ENCODE results near the gene C2orf68.

The C2orf68 gene

DNA sequence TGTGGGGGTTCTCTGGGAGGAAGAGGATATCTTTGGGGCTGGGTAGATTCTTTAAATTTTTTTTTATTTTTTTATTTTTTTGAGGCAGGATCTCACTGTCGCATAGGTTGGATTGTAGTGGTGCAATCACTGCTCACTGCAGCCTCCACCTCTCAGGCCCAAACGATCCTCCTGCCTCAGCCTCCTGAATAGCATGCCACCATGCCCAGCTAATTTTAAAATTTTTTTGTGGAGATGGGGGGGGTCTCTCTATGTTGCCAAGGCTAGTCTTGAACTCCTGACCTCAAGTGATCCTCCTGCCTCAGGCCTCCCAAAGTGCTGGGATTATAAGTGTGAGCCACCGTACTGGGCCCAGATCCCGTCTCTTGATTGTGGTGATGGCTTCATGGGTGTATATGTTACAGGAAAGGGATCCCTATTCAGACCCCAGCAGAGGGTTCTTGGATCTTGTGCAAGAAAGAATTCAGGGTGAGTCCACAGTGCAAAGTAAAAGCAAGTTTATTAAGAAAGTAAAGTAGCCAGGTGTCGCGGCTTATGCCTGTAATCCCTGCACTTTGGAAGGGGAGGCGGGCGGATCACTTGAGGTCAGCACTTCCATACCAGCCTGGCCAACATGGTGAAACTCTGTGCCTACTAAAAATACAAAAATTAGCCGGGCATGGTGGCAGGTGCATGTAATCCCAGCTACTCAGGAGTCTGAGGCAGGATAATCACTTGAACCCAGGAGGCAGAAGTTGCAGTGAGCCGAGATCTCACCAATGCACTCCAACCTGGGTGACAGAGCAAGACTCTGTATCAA lies 2.0 kb upstream of the C2orf68 start:
- no peak overlapping the region for H3K4me3 ChIP-seq (ENCODE audit: low read depth, low read length)
- H3K9me3 ChIP-seq (ENCODE audit: control insufficient read depth, insufficient read depth, low read depth, low read length): no peaks in the 10 kb centered on the region
- peaks cover 12 to 24% of the 10 kb centered on the region in 2 experiments; a peak in 2 of 3 replicates for H3K36me3 ChIP-seq (ENCODE audit: control insufficient read depth in 2 of 2, insufficient read depth in 1 of 2, low read length in 2 of 2)
- POLR2A ChIA-PET: interaction anchor here (0.6 to 1.3 kb wide), 2 partner anchors 53 to 544 kb away, joined by 3 to 5 read pairs; partner anchors contain the start of gene GGCX
- TF ChIP-seq ZNF596 (tag by site-specific recombination; IDR thresholded peaks at IDR 0.05) (no peak), ZNF677 (tag by site-specific recombination; IDR thresholded peaks at IDR 0.05) (no peak)
- no peak overlapping the region for H3K27ac ChIP-seq (ENCODE audit: extremely low read depth, low read depth, low read length)
- peaks cover 8% of the 10 kb centered on the region for H3K4me1 ChIP-seq (ENCODE audit: control insufficient read depth, insufficient read depth, low read length)
- CTCF ChIA-PET: interaction anchor here (0.9 to 1.0 kb wide), 2 partner anchors 22 to 231 kb away, joined by 3 read pairs; no protein-coding TSS in a partner anchor

GRCh38 chr2:85611217-85611704 lies 605 bp downstream of the C2orf68 start:
- TF ChIP-seq, protein P1, sequence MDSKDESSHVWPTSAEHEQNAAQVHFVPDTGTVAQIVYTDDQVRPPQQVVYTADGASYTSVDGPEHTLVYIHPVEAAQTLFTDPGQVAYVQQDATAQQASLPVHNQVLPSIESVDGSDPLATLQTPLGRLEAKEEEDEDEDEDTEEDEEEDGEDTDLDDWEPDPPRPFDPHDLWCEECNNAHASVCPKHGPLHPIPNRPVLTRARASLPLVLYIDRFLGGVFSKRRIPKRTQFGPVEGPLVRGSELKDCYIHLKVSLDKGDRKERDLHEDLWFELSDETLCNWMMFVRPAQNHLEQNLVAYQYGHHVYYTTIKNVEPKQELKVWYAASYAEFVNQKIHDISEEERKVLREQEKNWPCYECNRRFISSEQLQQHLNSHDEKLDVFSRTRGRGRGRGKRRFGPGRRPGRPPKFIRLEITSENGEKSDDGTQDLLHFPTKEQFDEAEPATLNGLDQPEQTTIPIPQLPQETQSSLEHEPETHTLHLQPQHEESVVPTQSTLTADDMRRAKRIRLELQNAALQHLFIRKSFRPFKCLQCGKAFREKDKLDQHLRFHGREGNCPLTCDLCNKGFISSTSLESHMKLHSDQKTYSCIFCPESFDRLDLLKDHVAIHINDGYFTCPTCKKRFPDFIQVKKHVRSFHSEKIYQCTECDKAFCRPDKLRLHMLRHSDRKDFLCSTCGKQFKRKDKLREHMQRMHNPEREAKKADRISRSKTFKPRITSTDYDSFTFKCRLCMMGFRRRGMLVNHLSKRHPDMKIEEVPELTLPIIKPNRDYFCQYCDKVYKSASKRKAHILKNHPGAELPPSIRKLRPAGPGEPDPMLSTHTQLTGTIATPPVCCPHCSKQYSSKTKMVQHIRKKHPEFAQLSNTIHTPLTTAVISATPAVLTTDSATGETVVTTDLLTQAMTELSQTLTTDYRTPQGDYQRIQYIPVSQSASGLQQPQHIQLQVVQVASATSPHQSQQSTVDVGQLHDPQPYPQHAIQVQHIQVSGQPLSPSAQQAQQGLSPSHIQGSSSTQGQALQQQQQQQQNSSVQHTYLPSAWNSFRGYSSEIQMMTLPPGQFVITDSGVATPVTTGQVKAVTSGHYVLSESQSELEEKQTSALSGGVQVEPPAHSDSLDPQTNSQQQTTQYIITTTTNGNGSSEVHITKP (tag by site-specific recombination; IDR thresholded peaks at IDR 0.05): peak; percentile 71
- TF ChIP-seq ZNF76 (tag by site-specific recombination; IDR thresholded peaks at IDR 0.05; ENCODE audit: borderline replicate concordance, low read depth): no peak
- no peaks in the 10 kb centered on the region for H3K9me3 ChIP-seq (ENCODE audit: control insufficient read depth, insufficient read depth, low read depth, low read length)
- H3K27ac ChIP-seq (ENCODE audit: extremely low read depth, low read depth, low read length): peak overlapping the region; percentile 89; the same call in 1 of the 2 replicates
- H3K4me1 ChIP-seq (ENCODE audit: control insufficient read depth, insufficient read depth, low read length): peaks cover 1% of the 10 kb centered on the region
- H3K36me3 ChIP-seq (ENCODE audit: control insufficient read depth in 2 of 2, insufficient read depth in 1 of 2, low read length in 2 of 2): peaks cover 8 to 32% of the 10 kb centered on the region in 2 experiments; a peak in 2 of 3 replicates
- ChIA-PET POLR2A (interaction anchor here (0.6 to 1.8 kb wide), 15 partner anchors 9 to 257 kb away, joined by 3 to 31 read pairs (median 4); partner anchors contain the start of genes ELMOD3, MAT2A, RETSAT and RNF181), CTCF (interaction anchor here (0.9 to 1.2 kb wide), 2 partner anchors 11 to 61 kb away, joined by 3 read pairs; no protein-coding TSS in a partner anchor)
- H3K4me3 ChIP-seq (ENCODE audit: low read depth, low read length): peak overlapping the region; percentile 79

GRCh38 chr2:85607268-85608215 lies 4.3 kb downstream of the C2orf68 start:
- Histone ChIP-seq H3K9me3 (ENCODE audit: control insufficient read depth, insufficient read depth, low read depth, low read length) (no peaks in the 10 kb centered on the region), H3K36me3 (ENCODE audit: control insufficient read depth in 2 of 2, insufficient read depth in 1 of 2, low read length in 2 of 2) (peaks cover 8 to 32% of the 10 kb centered on the region in 2 experiments; a peak in 2 of 3 replicates), H3K4me1 (ENCODE audit: control insufficient read depth, insufficient read depth, low read length) (peaks cover 9% of the 10 kb centered on the region), H3K27ac (ENCODE audit: extremely low read depth, low read depth, low read length) (no peak overlapping the region), H3K4me3 (ENCODE audit: low read depth, low read length) (no peak overlapping the region)
- POLR2A ChIA-PET: interaction anchor here (0.6 to 4.7 kb wide), 3 partner anchors 9 to 25 kb away, joined by 4 to 43 read pairs (median 16); partner anchors contain the start of genes RNF181 and USP39
- CTCF ChIA-PET: interaction anchor here (0.7 kb wide), 1 partner anchor 45 kb away, joined by 3 read pairs; no protein-coding TSS in a partner anchor
- TF ChIP-seq HOXA7 (CRISPR knock-in tag; IDR thresholded peaks at IDR 0.05; ENCODE audit: borderline replicate concordance) (no peak), ZNF501 (tag by site-specific recombination; IDR thresholded peaks at IDR 0.05) (no peak), ZNF280D (tag by site-specific recombination; IDR thresholded peaks at IDR 0.05) (no peak), ZNF18 (tag by site-specific recombination; IDR thresholded peaks at IDR 0.05) (no peak), ZNF37A (tag by site-specific recombination; IDR thresholded peaks at IDR 0.05) (no peak), ZNF155 (tag by site-specific recombination; IDR thresholded peaks at IDR 0.05) (no peak)
- TF ChIP-seq, protein P2, sequence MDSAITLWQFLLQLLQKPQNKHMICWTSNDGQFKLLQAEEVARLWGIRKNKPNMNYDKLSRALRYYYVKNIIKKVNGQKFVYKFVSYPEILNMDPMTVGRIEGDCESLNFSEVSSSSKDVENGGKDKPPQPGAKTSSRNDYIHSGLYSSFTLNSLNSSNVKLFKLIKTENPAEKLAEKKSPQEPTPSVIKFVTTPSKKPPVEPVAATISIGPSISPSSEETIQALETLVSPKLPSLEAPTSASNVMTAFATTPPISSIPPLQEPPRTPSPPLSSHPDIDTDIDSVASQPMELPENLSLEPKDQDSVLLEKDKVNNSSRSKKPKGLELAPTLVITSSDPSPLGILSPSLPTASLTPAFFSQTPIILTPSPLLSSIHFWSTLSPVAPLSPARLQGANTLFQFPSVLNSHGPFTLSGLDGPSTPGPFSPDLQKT (IDR thresholded peaks at IDR 0.05; ENCODE audit: borderline replicate concordance, low read depth, low read length): no peak

All from HEK293 (cell line).